Measurements from ENCODE around the gene STK16.
"Not testable (repeated sequence)": the region's sequence is repeated elsewhere in the genome, so short reads cannot be mapped to it uniquely, and the experiment has no call there.

The STK16 gene

DNA sequence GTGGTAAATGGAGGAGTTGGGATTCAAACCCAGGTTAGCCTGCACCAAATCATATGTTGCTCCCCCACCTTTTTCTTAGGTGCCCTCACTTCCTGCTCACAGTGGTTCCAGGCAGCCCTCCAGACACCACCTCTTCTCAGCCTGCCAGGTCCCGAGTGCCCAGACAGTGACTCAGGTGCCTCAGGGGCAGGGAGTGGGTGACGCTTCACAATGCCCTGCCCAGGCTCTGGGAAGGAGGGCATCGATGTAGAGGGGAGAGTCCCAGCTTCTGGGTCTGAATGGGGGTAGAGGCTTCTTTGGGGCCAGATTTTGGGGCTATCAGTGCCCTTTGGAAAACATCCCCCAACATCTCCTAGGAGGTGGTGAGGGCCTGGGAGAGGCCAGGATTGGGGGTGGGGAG lies 28.7 kb downstream of the STK16 start:
- DNase-seq = no peak

DNA sequence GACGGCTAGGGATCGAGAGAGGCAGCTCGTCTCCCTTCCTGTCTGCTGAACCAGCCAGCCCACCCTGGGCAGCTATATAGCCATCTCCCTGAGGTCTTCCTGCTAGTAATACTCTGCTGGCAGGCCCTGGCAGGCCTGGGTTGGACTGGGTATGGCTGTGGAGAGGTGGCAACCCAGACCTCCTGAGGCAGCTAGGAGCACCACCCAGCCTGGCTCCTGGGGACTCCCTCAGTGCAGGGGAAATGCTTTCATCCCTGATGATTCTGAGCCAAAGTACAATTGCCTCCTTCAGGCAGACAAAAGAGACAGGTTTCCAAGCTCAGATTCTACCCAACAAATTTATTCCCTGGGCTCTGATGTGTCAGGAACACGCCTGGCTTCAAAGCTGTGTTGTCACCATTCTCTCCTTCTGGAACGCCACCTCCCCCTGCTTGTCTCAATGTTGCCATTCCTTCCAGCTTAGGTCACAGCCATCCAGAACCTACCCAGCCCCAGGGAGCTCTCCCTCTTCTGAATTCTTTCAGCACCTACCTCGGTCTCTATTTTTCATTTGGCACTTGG lies 29.2 kb downstream of the STK16 start:
- no peak for DNase-seq

DNA sequence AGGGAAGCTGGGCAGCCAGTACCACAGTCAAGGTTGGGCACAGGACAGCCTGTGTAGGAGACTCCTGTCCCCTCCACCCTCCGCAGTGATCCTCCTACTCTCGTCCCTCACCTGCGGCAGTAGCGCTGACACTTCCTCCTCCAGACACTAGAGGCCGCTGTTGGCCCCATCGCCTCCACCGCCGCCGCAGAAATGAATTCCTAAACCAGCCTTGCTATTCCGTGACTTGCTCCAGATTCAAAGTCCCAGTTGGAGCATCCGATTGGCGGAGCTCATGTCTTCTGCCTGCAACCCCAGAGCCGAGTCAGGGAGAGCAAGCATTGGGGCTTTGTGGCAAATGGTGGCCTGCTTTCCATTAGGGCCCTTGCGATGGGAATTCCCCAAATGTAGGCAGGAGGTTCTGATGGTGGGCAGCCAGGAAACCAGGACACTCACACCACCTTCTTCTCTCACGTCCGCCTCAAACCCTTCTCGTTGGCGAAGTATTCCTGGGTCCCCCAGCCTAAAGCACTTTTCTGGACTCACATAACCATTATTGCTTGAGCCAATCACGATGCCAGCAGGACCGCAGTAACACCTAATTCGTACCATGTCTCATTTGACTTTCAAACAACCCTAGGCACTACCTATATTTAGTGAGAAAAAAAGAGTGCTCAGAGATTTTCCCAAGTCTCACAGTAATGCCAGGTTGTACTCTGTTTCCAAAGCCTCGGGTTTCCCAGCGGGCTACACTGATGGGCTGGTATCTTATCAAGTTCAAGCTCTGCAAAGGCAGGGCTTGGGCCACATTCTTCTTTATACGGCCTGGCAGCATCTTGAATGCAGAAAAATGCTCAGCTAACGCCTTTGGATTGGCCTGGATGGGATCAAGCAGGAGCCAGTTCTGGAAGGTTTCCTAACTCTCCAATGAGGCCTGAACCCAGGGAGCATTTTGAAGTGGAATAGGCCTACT lies 32.7 kb downstream of the STK16 start:
- DNase-seq = peak; percentile 69

DNA sequence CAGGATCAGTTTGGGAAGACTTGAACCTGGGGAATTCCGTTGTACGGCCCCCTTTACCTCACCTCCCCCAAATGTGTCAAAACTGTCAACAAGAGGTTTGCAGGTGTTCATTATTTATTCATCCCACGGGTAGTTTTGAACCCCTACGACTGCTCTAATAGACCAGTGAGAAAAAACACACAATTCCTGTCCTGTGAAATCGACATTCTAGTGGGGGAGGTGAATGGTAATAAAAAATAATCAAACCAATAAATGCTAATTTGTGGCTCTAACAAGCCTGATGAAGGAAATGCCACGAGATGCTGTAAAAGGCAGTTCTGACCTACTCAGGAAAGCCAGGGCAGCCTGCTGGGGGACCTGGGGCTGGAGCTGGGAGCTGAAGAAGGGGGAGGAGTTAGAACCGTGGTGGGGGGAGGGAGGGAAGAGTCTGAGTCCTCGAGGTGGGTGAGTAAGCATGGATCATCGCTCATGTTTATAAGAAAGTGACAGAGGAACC lies 33.4 kb downstream of the STK16 start:
- no peak for DNase-seq

DNA sequence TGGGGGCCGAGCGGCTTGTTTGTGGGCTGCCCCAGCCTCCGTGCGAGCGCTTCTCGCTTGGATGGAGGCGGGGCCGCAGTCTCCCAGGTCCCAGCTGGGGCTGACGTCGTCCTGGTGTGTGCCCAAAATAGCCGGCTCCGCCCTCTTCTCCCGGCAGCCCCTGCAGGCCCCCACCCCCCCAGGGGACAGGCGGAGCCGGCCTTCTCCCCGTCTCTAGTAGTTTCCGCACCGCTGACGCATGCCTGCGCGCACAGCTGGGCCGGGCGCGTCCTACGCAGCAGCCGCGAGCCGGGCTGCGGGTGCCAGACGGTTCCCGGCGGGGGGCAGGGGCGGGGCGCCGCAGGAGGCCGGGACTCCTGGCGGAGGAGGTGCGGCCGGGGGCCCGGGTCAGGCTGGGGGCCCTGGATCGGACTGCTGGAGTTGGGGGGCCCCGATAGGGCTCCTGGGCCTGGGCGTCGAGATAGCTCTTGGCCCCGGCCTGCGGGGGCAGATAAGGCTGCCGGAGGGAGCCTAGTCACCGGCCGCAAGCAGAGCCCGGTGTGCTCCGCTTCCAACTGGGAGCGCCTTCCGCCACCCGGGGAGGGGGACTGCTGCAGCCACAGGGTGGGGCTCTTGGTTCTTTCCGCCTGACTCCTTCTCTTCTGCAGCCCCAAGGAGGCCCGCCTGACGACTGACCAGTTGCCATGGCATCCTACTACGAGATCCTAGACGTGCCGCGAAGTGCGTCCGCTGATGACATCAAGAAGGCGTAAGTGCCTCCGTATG lies 34.1 kb downstream of the STK16 start, which contains the start of gene DNAJB2:
Gene DNAJB2 (plus strand): TSS at position 216 of the 765 bp plus-strand sequence. CDS start 468 bp downstream, at position 684.
- peak; percentile 98 for DNase-seq

DNA sequence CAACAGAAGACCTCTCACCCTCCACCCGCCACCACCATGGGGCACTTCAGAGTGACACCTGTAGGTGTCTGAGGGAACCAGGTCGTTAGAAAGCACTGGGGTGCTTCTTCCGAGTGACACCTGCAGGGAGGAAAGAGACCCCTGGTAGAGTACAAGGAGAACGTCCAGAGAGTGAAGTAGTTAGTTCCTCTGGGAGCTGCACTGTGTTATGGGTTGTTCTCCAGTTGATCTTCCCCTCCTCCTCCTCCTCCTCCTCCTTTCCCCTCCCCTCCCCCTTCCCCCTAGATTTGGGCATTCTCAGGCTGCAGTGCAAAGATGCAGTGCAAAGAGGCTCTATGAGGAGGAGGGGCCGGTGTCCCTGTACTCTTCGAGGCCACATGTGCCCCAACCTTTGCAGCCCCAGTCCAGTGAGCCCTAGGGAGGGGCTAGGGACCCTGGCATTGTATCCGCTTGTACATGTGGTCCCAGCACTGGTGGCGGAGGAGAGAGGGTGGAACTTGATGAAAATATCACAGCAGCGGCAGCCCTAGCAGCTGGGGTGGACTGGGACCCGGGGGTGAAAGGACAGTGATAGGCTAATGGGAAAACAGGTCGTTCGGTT lies 34.7 kb downstream of the STK16 start:
- no peak for DNase-seq

DNA sequence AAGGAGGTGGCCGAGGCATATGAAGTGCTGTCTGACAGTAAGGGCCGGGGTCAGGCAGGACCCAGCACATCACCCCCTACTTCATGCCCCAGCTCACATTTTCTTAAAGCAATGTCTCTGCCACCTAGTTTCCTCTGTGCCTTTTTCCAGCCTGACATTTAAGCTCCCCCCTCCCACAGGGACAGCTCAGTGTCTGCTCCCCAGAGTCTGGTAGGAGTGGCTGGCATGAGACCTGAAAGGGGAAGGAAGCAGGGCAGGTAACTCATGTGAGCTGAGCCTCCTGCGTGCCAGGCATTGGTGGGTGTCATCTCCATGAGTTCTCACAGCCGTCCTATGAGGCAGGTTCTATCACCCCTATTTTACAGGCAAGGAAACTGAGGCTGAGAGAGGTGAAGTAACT lies 35.4 kb downstream of the STK16 start:
- DNase-seq = no peak

DNA sequence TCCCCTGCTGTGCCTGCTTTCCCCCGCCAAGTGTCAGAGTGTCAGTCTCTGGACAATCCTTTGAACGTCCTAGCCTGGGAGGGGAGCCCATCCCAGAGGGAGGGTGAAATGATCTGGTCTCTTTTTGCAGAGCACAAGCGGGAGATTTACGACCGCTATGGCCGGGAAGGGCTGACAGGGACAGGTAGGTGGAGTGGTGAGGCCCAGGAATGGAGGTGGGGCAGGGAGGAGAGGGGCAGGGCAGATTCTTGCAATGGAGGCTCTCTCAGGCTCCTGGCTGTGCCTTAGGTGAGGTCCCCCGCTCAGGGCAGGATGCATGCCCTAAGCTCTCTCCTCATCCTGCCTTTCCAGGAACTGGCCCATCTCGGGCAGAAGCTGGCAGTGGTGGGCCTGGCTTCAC lies 36.3 kb downstream of the STK16 start:
- no peak for DNase-seq

DNA sequence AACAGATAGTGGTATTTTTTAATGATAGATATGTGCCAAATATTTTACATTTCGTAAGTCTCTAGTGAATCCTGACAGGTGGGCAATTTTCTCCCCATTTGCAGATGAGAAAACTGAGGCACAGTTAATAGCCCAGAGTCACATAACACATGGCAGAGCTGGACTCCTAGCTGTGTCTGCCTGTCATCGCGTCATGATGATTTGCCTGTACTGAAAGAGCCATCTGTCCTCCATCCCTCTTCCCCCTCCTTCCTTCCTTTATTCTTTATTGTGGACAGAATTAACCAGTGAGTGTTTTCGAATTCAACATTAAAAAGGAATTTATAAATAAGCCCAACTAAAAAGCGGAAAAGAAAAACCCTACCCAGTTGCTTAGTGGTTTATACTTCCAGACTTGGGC lies 37.1 kb downstream of the STK16 start:
- DNase-seq = no peak

DNA sequence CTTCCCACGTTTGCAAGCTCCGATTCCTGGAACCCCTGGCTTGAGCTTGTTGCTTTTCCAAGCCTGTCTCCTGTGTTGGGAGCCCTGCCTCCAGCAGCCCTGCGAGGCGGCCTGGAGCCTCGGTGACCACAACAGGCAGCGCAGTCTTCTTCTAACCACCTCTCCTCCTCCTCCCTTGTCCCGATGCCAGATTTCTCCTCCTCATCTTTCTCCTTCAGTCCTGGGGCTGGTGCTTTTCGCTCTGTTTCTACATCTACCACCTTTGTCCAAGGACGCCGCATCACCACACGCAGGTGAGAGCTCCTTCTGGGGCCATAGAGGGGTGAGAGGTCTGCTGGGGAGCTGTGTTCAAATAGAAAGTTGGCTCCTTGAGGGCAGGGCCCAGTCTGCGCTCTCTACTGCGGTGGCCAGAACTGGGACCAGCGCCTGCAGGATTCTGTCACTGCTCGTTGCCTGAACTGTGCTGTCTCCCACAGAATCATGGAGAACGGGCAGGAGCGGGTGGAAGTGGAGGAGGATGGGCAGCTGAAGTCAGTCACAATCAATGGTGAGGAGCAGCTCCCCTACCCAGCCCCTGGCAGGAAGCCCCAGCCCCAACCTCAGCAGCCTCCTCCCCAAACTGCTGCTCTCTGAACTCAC lies 37.8 kb downstream of the STK16 start:
- no peak for DNase-seq

DNA sequence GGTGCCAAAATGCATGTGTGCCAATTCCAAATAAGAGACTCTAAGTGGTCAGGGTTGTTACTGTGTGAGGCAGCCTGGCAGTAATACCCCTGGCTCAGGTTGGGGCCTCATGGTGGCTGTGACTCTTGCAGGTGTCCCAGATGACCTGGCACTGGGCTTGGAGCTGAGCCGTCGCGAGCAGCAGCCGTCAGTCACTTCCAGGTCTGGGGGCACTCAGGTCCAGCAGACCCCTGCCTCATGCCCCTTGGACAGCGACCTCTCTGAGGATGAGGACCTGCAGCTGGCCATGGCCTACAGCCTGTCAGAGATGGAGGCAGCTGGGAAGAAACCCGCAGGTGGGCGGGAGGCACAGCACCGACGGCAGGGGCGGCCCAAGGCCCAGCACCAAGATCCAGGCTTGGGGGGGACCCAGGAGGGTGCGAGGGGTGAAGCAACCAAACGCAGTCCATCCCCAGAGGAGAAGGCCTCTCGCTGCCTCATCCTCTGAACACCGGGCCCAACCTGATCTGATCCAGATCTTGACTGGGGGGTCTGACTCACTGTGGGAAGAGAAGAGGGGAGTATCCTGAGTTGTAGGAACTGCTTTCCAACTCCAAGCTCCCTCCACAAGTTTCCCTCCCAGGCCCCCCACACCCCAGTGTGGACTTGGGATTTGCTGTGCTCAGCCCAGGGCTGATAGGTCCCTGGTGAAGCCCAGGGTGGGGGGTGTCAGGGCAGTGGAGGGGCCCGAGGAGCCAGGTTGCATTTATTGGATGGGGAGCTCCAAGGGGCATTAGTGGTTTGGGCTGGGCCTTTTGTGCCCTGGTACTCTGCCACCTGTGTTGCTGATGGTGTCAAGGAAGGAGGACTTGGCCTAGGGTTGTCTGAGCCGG lies 39.5 kb downstream of the STK16 start:
- no peak for DNase-seq

DNA sequence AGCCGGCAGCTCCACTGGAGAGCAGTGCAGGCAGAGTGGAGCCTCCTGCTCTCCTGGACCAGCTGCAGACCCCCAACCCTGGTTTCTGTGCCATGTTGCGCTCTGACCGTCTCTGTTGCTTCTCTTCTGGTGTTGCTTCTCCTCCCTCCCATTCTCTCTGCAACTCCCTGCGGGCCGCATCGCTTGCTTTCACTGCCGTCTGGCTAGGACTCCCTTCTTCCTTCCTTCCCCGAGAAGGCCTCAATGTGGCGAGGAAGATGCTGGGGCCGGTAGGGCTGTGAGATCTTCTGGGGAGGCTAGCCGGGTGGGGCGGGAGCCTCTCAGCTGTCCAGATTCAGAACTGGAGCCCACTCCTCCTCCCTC lies 40.1 kb downstream of the STK16 start:
- DNase-seq = no peak

DNA sequence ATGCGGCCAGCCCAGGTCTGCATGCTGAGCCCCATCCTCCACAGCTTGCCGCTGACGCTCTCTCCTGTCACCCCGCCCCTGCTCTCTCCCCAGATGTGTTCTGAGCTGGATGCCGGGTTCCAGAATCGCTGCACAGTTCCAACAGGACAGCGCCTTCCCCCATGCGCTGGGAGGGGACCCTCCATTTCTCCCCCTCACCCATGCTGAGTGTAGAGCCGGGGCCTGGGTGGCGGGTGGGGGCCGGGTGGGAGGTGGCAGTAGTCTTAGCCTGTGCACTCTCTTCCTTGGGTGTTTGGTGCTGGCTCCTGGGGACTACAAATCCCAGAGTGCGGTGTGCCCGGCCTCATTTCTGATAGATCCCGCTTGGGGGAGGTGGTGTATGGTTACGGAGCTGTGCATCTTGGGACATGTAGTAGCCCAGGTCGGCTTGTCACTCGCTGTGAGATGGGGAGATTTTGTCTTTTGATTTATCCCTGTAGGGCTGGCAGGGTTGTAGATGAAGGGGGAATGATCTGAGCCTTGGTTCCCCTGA lies 40.7 kb downstream of the STK16 start:
- DNase-seq = no peak

DNA sequence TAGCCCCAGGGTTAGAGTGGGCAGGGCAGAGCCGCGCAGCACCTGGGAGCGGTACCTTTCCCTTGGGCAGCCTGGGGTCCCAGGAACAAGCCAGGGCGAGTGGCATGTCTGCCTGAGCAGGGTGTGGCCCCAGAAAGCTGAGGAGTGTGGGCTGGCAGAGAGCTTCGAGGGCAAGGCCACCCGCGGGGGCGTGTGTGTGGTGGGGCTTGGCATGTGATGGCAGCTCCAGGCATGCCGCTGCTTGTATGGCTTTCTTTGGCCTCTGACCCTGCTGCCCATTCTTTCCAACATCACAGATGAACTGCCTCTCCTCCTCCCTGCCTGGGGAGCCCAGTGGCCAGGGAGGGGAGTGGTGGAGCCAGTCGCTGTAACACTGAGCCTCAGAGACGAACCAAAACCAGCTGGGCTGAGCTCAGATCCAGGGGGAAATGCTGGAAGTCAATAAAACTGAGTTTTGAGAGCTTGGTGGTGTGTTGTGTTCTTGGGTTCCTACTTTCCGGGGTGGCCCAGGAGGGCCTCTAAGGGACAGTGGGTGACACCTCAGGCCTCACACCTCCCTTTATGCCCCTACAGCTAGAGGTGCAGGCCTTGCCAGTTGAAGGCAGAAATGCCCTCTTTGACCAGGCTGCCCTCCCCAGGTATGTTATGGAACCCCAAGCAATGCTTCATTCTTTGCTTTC lies 41.3 kb downstream of the STK16 start:
- no peak for DNase-seq

DNA sequence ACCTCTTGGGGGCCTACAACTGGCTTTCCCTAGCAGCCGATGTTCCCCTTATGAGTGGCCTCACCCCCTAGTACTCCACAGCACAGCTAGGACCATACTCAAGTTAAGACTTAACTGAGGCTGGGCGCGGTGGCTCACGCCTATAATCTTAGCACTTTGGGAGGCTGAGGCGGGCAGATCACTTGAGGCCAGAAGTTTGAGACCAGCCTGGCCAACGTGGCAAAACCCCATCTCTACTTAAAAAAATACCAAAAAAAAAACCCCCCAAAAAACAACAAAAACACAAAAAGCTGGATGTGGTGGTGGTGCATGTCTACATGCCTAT lies 41.8 kb downstream of the STK16 start:
- DNase-seq = not testable (repeated sequence)

DNA sequence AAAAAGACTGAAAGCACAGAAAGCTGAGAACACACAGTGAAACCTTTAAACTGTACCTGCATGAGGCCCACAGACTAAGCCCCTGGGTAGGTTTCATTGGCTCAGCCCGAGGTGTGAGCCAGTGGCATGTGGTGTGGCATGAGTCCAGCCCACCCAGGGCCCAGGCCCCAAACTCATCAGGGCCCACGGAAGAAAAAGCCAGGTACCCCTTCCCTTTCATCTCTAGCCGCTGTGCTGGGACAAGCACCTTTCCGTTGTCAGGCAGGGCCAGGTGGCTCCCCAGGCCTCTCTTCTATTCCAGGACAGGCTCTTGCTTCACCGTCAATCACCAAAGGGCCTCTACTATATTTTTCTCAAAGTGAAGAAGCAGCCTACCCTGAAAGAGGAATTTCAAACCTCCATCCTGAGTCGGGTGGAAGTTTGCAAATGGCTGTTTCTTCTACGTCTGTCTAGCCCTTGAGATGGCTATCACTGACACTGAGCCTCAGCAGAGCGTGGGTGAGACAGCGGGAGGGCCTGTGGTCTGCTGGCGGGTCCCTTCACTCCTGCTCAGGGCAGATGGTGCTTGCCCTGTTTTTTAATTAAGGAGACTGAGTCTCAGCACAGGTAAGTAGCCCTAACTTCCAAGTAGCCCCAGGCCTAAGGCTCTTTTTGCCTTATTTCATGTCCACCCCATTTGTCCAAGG lies 42.4 kb downstream of the STK16 start:
- no peak for DNase-seq

DNA sequence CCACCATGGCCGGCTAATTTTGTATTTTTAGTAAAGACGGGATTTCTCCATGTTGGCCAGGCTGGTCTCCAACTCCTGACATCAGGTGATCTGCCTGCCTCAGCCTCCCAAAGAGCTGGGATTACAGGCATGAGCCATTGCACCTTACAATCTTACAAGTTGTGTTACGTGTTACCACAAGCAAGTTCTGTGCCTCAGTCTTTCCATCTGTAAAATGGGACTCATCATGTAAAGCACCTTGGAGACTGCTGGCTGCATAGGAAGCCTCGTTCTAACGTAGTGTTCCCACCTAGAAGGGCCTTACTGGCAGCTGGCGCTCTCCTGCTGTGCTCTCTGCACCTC lies 43.9 kb downstream of the STK16 start:
- no peak for DNase-seq

DNA sequence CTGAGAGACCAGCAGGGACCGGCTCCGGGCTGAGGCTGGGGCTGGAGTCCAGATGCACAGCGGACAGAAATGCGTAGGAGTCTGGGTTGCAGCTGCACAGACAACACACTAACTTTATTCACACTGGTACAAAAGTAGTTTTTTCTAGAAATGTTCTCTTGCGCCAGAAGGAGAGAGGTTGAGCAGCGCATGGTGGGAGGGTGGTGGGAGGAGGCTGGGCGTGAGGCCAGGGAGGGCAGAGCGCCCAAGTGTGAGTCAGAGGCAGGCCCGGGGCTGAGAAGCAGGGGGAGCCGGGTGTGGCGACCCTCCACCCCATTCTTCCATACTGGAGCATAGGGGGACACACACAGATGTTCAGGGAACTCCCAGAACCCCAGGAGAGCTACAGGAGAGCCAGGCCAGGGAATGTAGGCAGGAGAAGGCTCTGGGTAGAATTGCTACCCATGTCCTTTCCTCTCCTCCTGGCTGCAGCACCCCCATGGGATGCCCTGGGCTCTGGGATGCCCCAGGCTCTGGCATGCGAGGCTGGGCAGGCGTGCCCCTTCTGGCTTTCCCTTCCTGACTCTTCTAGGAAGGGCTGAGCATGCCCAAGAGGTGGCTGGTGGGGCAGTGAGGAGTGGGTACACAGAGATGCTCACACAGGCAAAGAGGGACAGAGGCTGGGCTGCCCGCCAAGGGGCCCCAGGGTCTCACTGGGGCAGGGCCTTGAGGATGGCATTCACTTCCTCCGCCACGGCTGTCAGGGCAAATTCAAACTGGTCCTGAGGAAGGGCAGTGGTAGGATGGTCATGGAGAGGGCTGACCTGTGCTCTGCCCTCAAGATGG lies 44.5 kb downstream of the STK16 start:
- DNase-seq = no peak

DNA sequence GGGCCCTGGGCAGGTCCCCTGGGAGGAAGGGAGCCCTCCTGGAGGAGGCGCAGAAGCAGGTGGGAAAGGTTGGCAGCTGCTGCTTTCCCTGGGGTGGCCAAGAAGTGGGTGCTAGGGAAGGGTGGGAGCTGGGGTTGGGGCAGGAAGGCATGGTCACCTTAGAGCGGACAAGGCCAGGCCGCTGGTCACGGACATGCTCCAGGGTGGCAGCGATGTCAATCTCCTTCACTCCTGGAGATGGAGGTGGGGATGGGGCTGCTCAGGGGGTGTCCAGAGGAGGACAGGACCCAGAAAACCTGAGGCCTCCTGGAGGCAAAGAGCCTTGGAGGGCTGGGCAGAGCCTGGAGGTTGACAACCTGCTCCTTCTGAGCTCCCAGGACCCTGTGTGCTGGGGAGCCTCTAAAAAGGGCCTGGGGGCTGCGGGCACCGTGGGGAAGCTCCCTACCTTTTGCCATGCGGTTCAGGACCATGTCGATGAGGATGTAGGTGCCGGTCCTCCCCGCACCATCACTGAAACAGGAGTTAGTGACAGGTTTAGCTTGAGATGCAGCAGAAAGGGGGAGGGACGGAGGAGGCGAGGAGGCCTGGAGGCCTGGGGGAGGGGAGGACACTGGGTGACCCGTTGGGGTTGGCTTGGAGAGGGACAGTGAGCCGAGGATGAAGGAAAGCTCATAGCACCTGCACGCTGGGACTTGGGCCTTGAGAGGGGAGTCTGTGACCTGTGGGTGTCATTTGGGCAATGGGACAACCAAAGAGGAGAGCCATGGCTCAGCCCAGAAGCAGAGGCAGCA lies 45.3 kb downstream of the STK16 start:
- DNase-seq = no peak
